Thyroid gland (tissue), 4 donors: ENCODE results near the gene BMP8B.

Source experiments
- POLR2A ChIP-seq, 2 donors: fragments of 450-650 bp; IDR thresholded peaks; one replicate each; pipeline ENCODE4 v1.6.1; 2017; ENCODE audit warnings: antibody characterized with exemption in 2 of 2, mild to moderate bottlenecking in 2 of 2, moderate library complexity in 1 of 2
- TF ChIP-seq, protein P1 (sequence below), 6 experiments: fragments of 200-600 bp in 3 of 6; fragments of 450-650 bp in 3 of 6; sonication (generic) in 3 of 6; IDR thresholded peaks; one replicate each; pipeline ENCODE4 v1.5.1; 2016 to 2019; ENCODE audit warnings: antibody characterized with exemption in 6 of 6, mild to moderate bottlenecking in 2 of 6, inconsistent platforms in 1 of 6, moderate library complexity in 1 of 6

GRCh38 chr1:39761016-39761415, 27.6 kb downstream of the BMP8B start:
- TF ChIP-seq, protein P1, sequence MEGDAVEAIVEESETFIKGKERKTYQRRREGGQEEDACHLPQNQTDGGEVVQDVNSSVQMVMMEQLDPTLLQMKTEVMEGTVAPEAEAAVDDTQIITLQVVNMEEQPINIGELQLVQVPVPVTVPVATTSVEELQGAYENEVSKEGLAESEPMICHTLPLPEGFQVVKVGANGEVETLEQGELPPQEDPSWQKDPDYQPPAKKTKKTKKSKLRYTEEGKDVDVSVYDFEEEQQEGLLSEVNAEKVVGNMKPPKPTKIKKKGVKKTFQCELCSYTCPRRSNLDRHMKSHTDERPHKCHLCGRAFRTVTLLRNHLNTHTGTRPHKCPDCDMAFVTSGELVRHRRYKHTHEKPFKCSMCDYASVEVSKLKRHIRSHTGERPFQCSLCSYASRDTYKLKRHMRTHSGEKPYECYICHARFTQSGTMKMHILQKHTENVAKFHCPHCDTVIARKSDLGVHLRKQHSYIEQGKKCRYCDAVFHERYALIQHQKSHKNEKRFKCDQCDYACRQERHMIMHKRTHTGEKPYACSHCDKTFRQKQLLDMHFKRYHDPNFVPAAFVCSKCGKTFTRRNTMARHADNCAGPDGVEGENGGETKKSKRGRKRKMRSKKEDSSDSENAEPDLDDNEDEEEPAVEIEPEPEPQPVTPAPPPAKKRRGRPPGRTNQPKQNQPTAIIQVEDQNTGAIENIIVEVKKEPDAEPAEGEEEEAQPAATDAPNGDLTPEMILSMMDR (IDR thresholded peaks at IDR 0.05) = no peak
- TF ChIP-seq POLR2A (IDR thresholded peaks at IDR 0.05) = no peak
